ENCODE results near the gene C1orf105. TPM values are rescaled to one million over a fixed set of nuclear protein-coding genes. Genes with fewer than 3 reads are reported as not detected.

C1orf105 gene
- polyA plus RNA-seq, 1 donor (not counting 4 experiments of a cell fraction or from before 2014, with no cell fraction given), result not detected

GRCh38 chr1:172382990-172383389 is 37.5 kb upstream of the C1orf105 start:
- no peak overlapping the region for H2AFZ ChIP-seq (ENCODE audit: control insufficient read depth, low read length)
- DNase-seq (ENCODE audit: low read depth, low spot score), result no peak
- no peaks in the 10 kb centered on the region for H4K20me1 ChIP-seq (ENCODE audit: control insufficient read depth, extremely low read depth, insufficient read depth, low read length)
- no peak overlapping the region for H3K4me3 ChIP-seq (ENCODE audit: control insufficient read depth in 2 of 3, extremely low read depth in 1 of 3, insufficient read depth in 2 of 3, low read depth in 1 of 3, low read length in 3 of 3)
- FAIRE-seq, result no peak
- H3K36me3 ChIP-seq (ENCODE audit: control insufficient read depth in 2 of 2, extremely low read depth in 1 of 2, insufficient read depth in 2 of 2, low read length in 2 of 2), result no peaks in the 10 kb centered on the region
- H3K4me1 ChIP-seq (ENCODE audit: control insufficient read depth, extremely low read depth, insufficient read depth, low read length), result no peaks in the 10 kb centered on the region
- no peak overlapping the region for H3K4me2 ChIP-seq (ENCODE audit: control insufficient read depth, extremely low read depth, insufficient read depth, low read depth, low read length)
- H3K9me1 ChIP-seq (ENCODE audit: control insufficient read depth, extremely low read depth, insufficient read depth, low read length), result no peaks in the 10 kb centered on the region
- H3K79me2 ChIP-seq (ENCODE audit: control insufficient read depth, insufficient read depth, low read length), result no peaks in the 10 kb centered on the region
- H3K9me3 ChIP-seq (ENCODE audit: control insufficient read depth, low read depth, low read length), result no peaks in the 10 kb centered on the region
- TF ChIP-seq EZH2 (IDR thresholded peaks at IDR 0.05; ENCODE audit: low read length) (no peak), CTCF (optimal IDR thresholded peaks at IDR 0.05 in 1 of 3, IDR thresholded peaks at IDR 0.05 in 1 of 3, conservative IDR thresholded peaks at IDR 0.05 in 1 of 3; ENCODE audit: extremely low read depth in 1 of 3, insufficient read depth in 2 of 3, low read length in 3 of 3) (no peak)
- H3K9ac ChIP-seq (ENCODE audit: control insufficient read depth, extremely low read depth, insufficient read depth, low read length), result no peak overlapping the region
- no peak overlapping the region for H3K27ac ChIP-seq (ENCODE audit: control insufficient read depth, insufficient read depth, low read length)
- dilution Hi-C loops (cut with MboI; ENCODE audit: extremely low pct_ligation_motif_present, low sequenced_read_pairs), result no loop called here
- H3K27me3 ChIP-seq (ENCODE audit: control insufficient read depth, extremely low read depth, insufficient read depth, low read length), result no peaks in the 10 kb centered on the region

- dilution Hi-C loops (cut with MboI; ENCODE audit: extremely low pct_ligation_motif_present, low sequenced_read_pairs), result no loop called here
- Histone ChIP-seq H3K9ac (ENCODE audit: control insufficient read depth, extremely low read depth, insufficient read depth, low read length) (no peak overlapping the region), H3K9me1 (ENCODE audit: control insufficient read depth, extremely low read depth, insufficient read depth, low read length) (no peaks in the 10 kb centered on the region), H4K20me1 (ENCODE audit: control insufficient read depth, extremely low read depth, insufficient read depth, low read length) (no peaks in the 10 kb centered on the region), H3K27me3 (ENCODE audit: control insufficient read depth, extremely low read depth, insufficient read depth, low read length) (no peaks in the 10 kb centered on the region), H3K4me1 (ENCODE audit: control insufficient read depth, extremely low read depth, insufficient read depth, low read length) (no peaks in the 10 kb centered on the region), H3K79me2 (ENCODE audit: control insufficient read depth, insufficient read depth, low read length) (no peaks in the 10 kb centered on the region), H3K4me2 (ENCODE audit: control insufficient read depth, extremely low read depth, insufficient read depth, low read depth, low read length) (no peak overlapping the region), H2AFZ (ENCODE audit: control insufficient read depth, low read length) (no peak overlapping the region), H3K36me3 (ENCODE audit: control insufficient read depth in 2 of 2, extremely low read depth in 1 of 2, insufficient read depth in 2 of 2, low read length in 2 of 2) (no peaks in the 10 kb centered on the region), H3K27ac (ENCODE audit: control insufficient read depth, insufficient read depth, low read length) (no peak overlapping the region), H3K4me3 (ENCODE audit: control insufficient read depth in 2 of 3, extremely low read depth in 1 of 3, insufficient read depth in 2 of 3, low read depth in 1 of 3, low read length in 3 of 3) (no peak overlapping the region), H3K9me3 (ENCODE audit: control insufficient read depth, low read depth, low read length) (no peaks in the 10 kb centered on the region)
- TF ChIP-seq CTCF (optimal IDR thresholded peaks at IDR 0.05 in 1 of 3, IDR thresholded peaks at IDR 0.05 in 1 of 3, conservative IDR thresholded peaks at IDR 0.05 in 1 of 3; ENCODE audit: extremely low read depth in 1 of 3, insufficient read depth in 2 of 3, low read length in 3 of 3) (no peak), EZH2 (IDR thresholded peaks at IDR 0.05; ENCODE audit: low read length) (no peak)
- peak; percentile 39 for FAIRE-seq
- DNase-seq (ENCODE audit: low read depth, low spot score), result no peak
These were observed 36.9 kb upstream of the C1orf105 start for GRCh38 chr1:172383536-172383935.

All from keratinocyte (primary cell).